Bronchial epithelial cell (primary cell): ENCODE data around the gene SHANK1. TPM values are rescaled to one million over a fixed set of nuclear protein-coding genes. Genes with fewer than 3 reads are reported as not detected.
"Not testable (repeated sequence)": the region's sequence is repeated elsewhere in the genome, so short reads cannot be mapped to it uniquely, and the experiment has no call there.

Experiments
- DNase-seq: peaks from one replicate; pipeline ENCODE4 v3.0.0-alpha.2; 2010; ENCODE audit warnings: low read depth
- FAIRE-seq: peaks from 2 replicates; lab custom pipeline; 2011; peaks lifted over from hg19 to GRCh38; lab: Jason Lieb, UNC
- H3K27me3 ChIP-seq: 2 replicates; pipeline ENCODE4 v1.5.1; 2011; ENCODE audit warnings: low read length; ENCODE audit not compliant: control insufficient read depth, insufficient read depth
- H3K36me3 ChIP-seq: 2 replicates; pipeline ENCODE4 v1.5.1; 2011; ENCODE audit warnings: low read length; ENCODE audit not compliant: control insufficient read depth, insufficient read depth
- H3K4me3 ChIP-seq: 2 replicates; pipeline ENCODE4 v1.5.1; 2011; ENCODE audit warnings: mild to moderate bottlenecking, low read depth, low read length, control low read depth
- total RNA-seq: library from RNA; depleted of rRNA; stranded (reverse); fragments of >200 nt; gene quantifications from 2 replicates; pipeline ENCODE4 v1.2.1, GENCODE V29; 2014
- TF ChIP-seq, protein P1 (sequence below): IDR thresholded peaks from 2 replicates; pipeline ENCODE4 v1.5.1; 2011; ENCODE audit warnings: mild to moderate bottlenecking, moderate library complexity, low read length, control low read depth, inconsistent platforms; ENCODE audit not compliant: insufficient read depth, severe bottlenecking

SHANK1 gene
- total RNA-seq, 1 donor from 2014 or later = not detected

DNA sequence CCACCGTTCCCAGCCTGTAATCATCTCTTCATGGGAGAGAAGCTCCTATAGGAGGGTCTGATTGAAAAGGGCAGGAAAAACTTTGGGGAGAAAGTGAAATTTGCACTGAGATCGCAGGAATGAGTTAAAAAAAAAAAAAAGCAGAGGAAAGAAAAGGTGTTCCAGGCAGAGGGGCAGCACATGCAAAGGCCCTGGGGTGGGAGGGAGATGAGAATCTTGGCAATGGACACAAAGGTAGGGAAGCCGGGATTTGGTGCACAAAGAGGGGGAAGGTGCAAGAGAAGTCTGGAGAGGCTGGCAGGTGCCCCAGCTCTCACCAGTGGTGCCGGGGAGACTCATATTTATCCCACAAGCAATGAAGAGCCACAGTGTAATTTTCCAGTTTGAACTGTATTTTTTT lies 34.3 kb upstream of the SHANK1 start:
- no peaks in the 10 kb centered on the region for H3K27me3 ChIP-seq
- DNase-seq (no peak), FAIRE-seq (no peak)
- no peak overlapping the region for H3K4me3 ChIP-seq
- H3K36me3 ChIP-seq = no peaks in the 10 kb centered on the region
- TF ChIP-seq, protein P1, sequence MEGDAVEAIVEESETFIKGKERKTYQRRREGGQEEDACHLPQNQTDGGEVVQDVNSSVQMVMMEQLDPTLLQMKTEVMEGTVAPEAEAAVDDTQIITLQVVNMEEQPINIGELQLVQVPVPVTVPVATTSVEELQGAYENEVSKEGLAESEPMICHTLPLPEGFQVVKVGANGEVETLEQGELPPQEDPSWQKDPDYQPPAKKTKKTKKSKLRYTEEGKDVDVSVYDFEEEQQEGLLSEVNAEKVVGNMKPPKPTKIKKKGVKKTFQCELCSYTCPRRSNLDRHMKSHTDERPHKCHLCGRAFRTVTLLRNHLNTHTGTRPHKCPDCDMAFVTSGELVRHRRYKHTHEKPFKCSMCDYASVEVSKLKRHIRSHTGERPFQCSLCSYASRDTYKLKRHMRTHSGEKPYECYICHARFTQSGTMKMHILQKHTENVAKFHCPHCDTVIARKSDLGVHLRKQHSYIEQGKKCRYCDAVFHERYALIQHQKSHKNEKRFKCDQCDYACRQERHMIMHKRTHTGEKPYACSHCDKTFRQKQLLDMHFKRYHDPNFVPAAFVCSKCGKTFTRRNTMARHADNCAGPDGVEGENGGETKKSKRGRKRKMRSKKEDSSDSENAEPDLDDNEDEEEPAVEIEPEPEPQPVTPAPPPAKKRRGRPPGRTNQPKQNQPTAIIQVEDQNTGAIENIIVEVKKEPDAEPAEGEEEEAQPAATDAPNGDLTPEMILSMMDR = no peak

DNA sequence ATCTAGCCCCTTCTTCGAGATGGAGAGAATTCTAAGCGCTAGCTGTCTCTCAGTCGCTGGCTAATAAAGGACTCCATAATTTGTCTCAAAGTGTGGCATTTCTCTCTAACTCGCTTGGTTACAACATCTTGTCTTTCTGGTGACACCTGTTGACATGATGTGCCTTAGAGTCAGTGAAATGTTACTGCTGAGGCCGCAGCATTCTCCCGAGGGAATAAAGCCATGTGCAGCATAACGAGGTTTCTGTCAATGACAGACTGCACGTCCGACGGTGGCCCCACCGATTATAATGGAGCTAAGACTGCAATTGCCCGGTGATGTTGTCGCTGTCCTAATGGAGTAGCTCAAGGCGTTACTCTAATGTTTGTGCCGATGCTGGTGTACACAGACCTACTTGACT lies 30.4 kb upstream of the SHANK1 start:
- Histone ChIP-seq H3K27me3 (no peaks in the 10 kb centered on the region), H3K36me3 (no peaks in the 10 kb centered on the region), H3K4me3 (no peak overlapping the region)
- FAIRE-seq = no peak
- no peak for DNase-seq
- TF ChIP-seq, protein P1 = no peak

DNA sequence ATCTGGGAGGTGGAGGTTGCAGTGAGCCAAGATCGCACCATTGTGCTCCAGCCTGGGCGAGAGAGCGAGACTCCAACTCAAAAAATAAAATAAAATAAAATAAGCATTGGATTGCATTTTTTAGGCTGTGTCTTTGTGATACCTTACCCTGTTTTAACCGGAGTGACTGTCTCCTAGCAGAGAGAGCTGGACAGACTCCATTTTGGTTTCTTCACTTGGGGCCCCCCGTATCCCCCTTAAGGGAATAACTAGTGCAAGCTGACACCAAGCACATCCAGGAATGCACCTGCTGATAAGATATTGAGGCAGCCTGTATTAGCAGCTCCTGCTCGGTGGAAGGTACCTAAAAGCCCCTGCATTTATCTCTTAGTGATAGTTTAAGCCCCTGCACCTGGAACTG lies 29.9 kb upstream of the SHANK1 start:
- TF ChIP-seq, protein P1 = no peak
- no peak for FAIRE-seq
- DNase-seq = no peak
- Histone ChIP-seq H3K27me3 (no peaks in the 10 kb centered on the region), H3K36me3 (no peaks in the 10 kb centered on the region), H3K4me3 (no peak overlapping the region)

DNA sequence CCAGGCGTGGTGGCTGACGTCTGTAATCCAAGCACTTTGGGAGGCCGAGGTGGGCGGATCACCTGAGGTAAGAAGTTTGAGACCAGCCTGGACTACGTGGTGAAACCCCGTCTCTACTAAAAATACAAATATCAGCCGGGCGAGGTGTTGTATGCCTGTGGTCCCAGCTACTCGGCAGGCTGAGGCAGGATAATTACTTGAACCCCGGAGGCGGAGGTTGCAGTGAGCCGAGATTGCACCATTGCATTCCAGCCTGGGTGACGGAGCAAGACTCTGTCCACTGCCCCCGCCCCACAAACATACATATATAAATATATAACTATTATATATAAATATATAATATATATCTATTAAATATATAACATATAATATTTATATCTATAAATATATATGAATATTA lies 27.5 kb upstream of the SHANK1 start:
- FAIRE-seq, H3K27me3 ChIP-seq, DNase-seq: not testable (repeated sequence)

DNA sequence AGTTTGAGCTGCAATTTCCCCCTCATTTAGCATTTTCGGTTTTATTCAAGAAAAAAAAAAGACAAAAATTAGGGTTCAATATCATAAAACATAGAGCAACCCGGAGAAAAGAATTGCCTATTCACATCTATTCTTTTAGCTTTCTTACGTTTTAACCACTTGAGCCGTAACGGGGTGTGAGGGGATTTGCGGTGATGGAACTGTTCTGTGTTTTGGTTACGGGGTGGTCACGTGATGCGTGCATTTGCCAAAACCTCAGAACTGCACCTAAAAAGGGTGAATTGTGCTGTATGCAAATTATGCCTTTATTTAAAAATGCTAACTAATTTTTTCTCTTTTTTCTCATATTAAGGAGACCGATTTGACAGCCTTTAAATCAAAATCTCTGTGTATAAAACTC lies 25.6 kb upstream of the SHANK1 start:
- DNase-seq = no peak
- no peak for FAIRE-seq
- H3K27me3 ChIP-seq = no peaks in the 10 kb centered on the region
- TF ChIP-seq, protein P1 = no peak
- no peak overlapping the region for H3K4me3 ChIP-seq
- H3K36me3 ChIP-seq = no peaks in the 10 kb centered on the region

More for the DNA sequence above, 27.5 kb upstream of the SHANK1 start:
- H3K4me3 ChIP-seq, H3K36me3 ChIP-seq: not testable (repeated sequence)

DNA sequence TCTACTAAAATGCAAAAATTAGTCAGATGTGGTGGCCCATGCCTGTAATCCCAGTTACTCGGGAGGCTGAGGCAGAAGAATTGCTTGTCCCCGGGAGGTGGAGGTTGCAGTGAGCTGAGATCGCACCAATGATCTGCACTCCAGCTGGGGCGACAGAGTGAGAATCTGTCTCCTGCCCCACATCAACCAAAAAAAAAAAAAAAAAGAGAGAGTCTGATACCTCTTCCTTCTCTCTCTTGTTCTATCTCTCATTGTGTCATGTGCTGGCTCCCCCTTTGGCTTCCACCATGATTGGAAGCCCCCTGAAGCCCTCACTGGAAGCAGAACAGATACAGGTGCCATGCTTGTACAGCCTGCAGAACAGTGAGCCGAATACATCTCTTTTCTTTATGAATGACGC lies 23.9 kb upstream of the SHANK1 start:
- TF ChIP-seq, protein P1 = no peak
- no peaks in the 10 kb centered on the region for H3K27me3 ChIP-seq
- no peaks in the 10 kb centered on the region for H3K36me3 ChIP-seq
- FAIRE-seq (no peak), DNase-seq (no peak)
- no peak overlapping the region for H3K4me3 ChIP-seq
